Bronchial epithelial cell (primary cell): Measurements from ENCODE around the gene CDK17. TPM values are rescaled to one million over a fixed set of nuclear protein-coding genes. Genes with fewer than 3 reads are reported as not detected.

Experiments used
- DNase-seq: peaks from one replicate; pipeline ENCODE4 v3.0.0-alpha.2; 2010; ENCODE audit warnings: low read depth
- FAIRE-seq: peaks from 2 replicates; lab custom pipeline; 2011; peaks lifted over from hg19 to GRCh38; lab: Jason Lieb, UNC
- H3K27me3 ChIP-seq: 2 replicates; pipeline ENCODE4 v1.5.1; 2011; ENCODE audit warnings: low read length; ENCODE audit not compliant: control insufficient read depth, insufficient read depth
- H3K36me3 ChIP-seq: 2 replicates; pipeline ENCODE4 v1.5.1; 2011; ENCODE audit warnings: low read length; ENCODE audit not compliant: control insufficient read depth, insufficient read depth
- H3K4me3 ChIP-seq: 2 replicates; pipeline ENCODE4 v1.5.1; 2011; ENCODE audit warnings: mild to moderate bottlenecking, low read depth, low read length, control low read depth
- CTCF ChIP-seq: IDR thresholded peaks from 2 replicates; pipeline ENCODE4 v1.5.1; 2011; ENCODE audit warnings: mild to moderate bottlenecking, moderate library complexity, low read length, control low read depth, inconsistent platforms; ENCODE audit not compliant: insufficient read depth, severe bottlenecking
- total RNA-seq: library from RNA; depleted of rRNA; stranded (reverse); fragments of >200 nt; gene quantifications from 2 replicates; pipeline ENCODE4 v1.2.1, GENCODE V29; 2014

Gene CDK17
- total RNA-seq, 1 donor from 2014 or later: 34.5 TPM

- FAIRE-seq (no peak), DNase-seq (no peak)
- H3K27me3 ChIP-seq: no peaks in the 10 kb centered on the region
- TF ChIP-seq CTCF: no peak
- no peaks in the 10 kb centered on the region for H3K36me3 ChIP-seq
- no peak overlapping the region for H3K4me3 ChIP-seq
These were observed 31.6 kb downstream of the CDK17 start for GRCh38 chr12:96368687-96369086.

- Histone ChIP-seq H3K27me3 (no peaks in the 10 kb centered on the region), H3K36me3 (no peaks in the 10 kb centered on the region), H3K4me3 (no peak overlapping the region)
- FAIRE-seq (peak; percentile 43), DNase-seq (no peak)
- TF ChIP-seq CTCF: no peak
These were observed 32.0 kb downstream of the CDK17 start for GRCh38 chr12:96368233-96368632.

GRCh38 chr12:96366381-96366654 lies 33.9 kb downstream of the CDK17 start:
- Histone ChIP-seq H3K4me3 (no peak overlapping the region), H3K27me3 (no peaks in the 10 kb centered on the region), H3K36me3 (no peaks in the 10 kb centered on the region)
- no peak for TF ChIP-seq CTCF
- FAIRE-seq (no peak), DNase-seq (no peak)

- H3K36me3 ChIP-seq: no peaks in the 10 kb centered on the region
- DNase-seq: no peak
- no peak for TF ChIP-seq CTCF
- no peak overlapping the region for H3K4me3 ChIP-seq
- FAIRE-seq: no peak
- no peaks in the 10 kb centered on the region for H3K27me3 ChIP-seq
These were observed 34.4 kb downstream of the CDK17 start for GRCh38 chr12:96365604-96366380.

- FAIRE-seq (no peak), DNase-seq (peak; percentile 23)
- TF ChIP-seq CTCF: no peak
- Histone ChIP-seq H3K4me3 (no peak overlapping the region), H3K36me3 (no peaks in the 10 kb centered on the region), H3K27me3 (no peaks in the 10 kb centered on the region)
These were observed 36.0 kb downstream of the CDK17 start for GRCh38 chr12:96364092-96364700.
